Natural killer cell treated with Interleukin-12 subunit alpha and Interleukin-12 subunit beta and Interleukin-15 and Interleukin-18, amount 100 ng/mL, for 72 hours (primary cell): ENCODE measurements around the gene CNEP1R1. TPM values are rescaled to one million over a fixed set of nuclear protein-coding genes. Genes with fewer than 3 reads are reported as not detected.
A peak's percentile ranks its signal among the peaks of the same experiment; 100 is the strongest.
"Not testable (repeated sequence)": the region's sequence is repeated elsewhere in the genome, so short reads cannot be mapped to it uniquely, and the experiment has no call there.

Experiments
- ATAC-seq, 2 donors: fragments of 150-1000 bp; cut with Tn5 transposase in 1 of 2; sonication (Bioruptor Pico), chemical (Tn5 transposase) in 1 of 2; 2 replicates each; pipeline ENCODE4 v1.10.0; 2021
- DNase-seq: peaks from one replicate; pipeline ENCODE4 v3.0.0; 2022; ENCODE audit warnings: low spot score
- H3K27ac Mint-ChIP-seq, 2 donors: 1 replicate in 1 of 2; 2 replicates in 1 of 2; pipeline ENCODE4 v1.8.0; 2022; ENCODE audit warnings: mixed read lengths in 2 of 2, mild to moderate bottlenecking in 1 of 2, moderate library complexity in 1 of 2
- H3K27me3 Mint-ChIP-seq, 2 donors: 1 replicate in 1 of 2; 2 replicates in 1 of 2; pipeline ENCODE4 v1.8.0; 2022; ENCODE audit warnings: mixed read lengths in 2 of 2
- H3K36me3 Mint-ChIP-seq: one replicate; pipeline ENCODE4 v1.8.0; 2022; ENCODE audit warnings: mixed read lengths
- H3K4me1 Mint-ChIP-seq, 2 donors: 1 replicate in 1 of 2; 2 replicates in 1 of 2; pipeline ENCODE4 v1.8.0; 2022; ENCODE audit warnings: low read depth in 2 of 2, mixed read lengths in 2 of 2, mild to moderate bottlenecking in 1 of 2
- H3K4me3 Mint-ChIP-seq: one replicate; pipeline ENCODE4 v1.8.0; 2022; ENCODE audit warnings: mixed read lengths
- H3K9me3 Mint-ChIP-seq: 2 replicates; pipeline ENCODE4 v1.8.0; 2022; ENCODE audit warnings: mixed read lengths
- total RNA-seq, 2 donors: library from RNA; stranded (reverse); gene quantifications; one replicate each; pipeline ENCODE4 v1.2.3, GENCODE V29; 2022

Gene CNEP1R1
- total RNA-seq, 2 donors from 2014 or later: 22.1 to 26.6 TPM

DNA sequence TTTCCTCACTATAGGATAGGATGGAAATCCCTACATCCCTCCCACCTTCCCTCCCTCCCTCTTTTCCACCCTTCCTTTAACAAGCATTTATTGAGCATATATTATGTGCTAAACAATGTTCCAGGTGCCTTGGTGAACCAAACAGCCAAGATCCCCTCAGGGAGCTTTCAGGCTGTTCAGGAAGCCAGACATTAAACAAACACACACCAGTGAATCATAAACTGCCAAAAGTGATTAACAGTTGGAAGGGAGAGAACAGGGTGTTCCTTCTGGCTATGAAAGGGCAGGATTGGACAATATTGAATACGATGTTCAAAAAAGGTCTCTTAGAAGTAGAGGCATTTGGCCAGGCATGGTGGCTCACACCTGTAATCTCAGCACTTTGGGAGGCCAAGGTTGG lies 22.8 kb upstream of the CNEP1R1 start:
- DNase-seq (no peak), ATAC-seq (no peak)
- Mint-ChIP-seq H3K4me1 (no peaks in the 10 kb centered on the region), H3K27me3 (peaks cover 24 to 26% of the 10 kb centered on the region in 2 donors), H3K4me3 (no peak overlapping the region), H3K36me3 (no peaks in the 10 kb centered on the region), H3K27ac (no peak overlapping the region), H3K9me3 (no peaks in the 10 kb centered on the region)

- H3K36me3 Mint-ChIP-seq: no peaks in the 10 kb centered on the region
- no peak for DNase-seq
- H3K4me1 Mint-ChIP-seq: no peaks in the 10 kb centered on the region
- no peaks in the 10 kb centered on the region for H3K9me3 Mint-ChIP-seq
- H3K4me3 Mint-ChIP-seq: no peak overlapping the region
- peaks cover 19 to 24% of the 10 kb centered on the region in 2 donors for H3K27me3 Mint-ChIP-seq
- no peak for ATAC-seq
- no peak overlapping the region for H3K27ac Mint-ChIP-seq
Measured at GRCh38 chr16:50004239-50004638, 20.8 kb upstream of the CNEP1R1 start.

GRCh38 chr16:50006964-50007363 lies 18.1 kb upstream of the CNEP1R1 start:
- Mint-ChIP-seq H3K9me3 (no peaks in the 10 kb centered on the region), H3K4me1 (no peaks in the 10 kb centered on the region)
- DNase-seq: no peak

GRCh38 chr16:50007744-50008143 lies 17.3 kb upstream of the CNEP1R1 start:
- H3K4me1 Mint-ChIP-seq: no peaks in the 10 kb centered on the region
- no peak overlapping the region for H3K4me3 Mint-ChIP-seq
- no peak overlapping the region for H3K27ac Mint-ChIP-seq
- no peak for DNase-seq
- peaks cover 9 to 19% of the 10 kb centered on the region in 2 donors for H3K27me3 Mint-ChIP-seq
- H3K9me3 Mint-ChIP-seq: no peaks in the 10 kb centered on the region
- H3K36me3 Mint-ChIP-seq: no peaks in the 10 kb centered on the region
- ATAC-seq: no peak

More at GRCh38 chr16:50006964-50007363, 18.1 kb upstream of the CNEP1R1 start:
- Mint-ChIP-seq H3K4me3 (no peak overlapping the region), H3K27ac (no peak overlapping the region), H3K27me3 (peaks cover 15 to 26% of the 10 kb centered on the region in 2 donors), H3K36me3 (no peaks in the 10 kb centered on the region)
- no peak for ATAC-seq

DNA sequence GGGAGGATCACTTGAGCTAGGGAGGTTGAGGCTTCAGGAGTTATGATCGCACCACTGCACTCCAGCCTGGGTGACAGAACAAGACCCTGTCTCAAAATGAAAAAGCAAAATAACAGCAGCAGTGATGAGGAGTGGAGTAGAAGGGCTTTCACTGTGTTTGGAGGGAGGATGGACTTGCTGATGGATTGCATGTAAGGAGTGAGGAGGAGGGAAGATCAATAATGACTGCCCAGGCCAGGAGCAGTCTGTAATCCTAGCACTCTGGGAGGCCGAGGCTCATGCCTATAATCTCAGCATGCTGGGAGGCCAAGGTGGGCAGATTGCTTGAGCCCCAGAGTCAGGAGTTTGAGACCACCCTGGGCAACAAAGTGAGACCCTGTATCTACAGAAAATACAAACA lies 14.8 kb upstream of the CNEP1R1 start:
- H3K27ac Mint-ChIP-seq: no peak overlapping the region
- no peak for ATAC-seq
- no peaks in the 10 kb centered on the region for H3K4me1 Mint-ChIP-seq

GRCh38 chr16:50011707-50012106 lies 13.3 kb upstream of the CNEP1R1 start:
- no peaks in the 10 kb centered on the region for H3K4me1 Mint-ChIP-seq
- H3K27me3 Mint-ChIP-seq: peaks cover 0 to 7% of the 10 kb centered on the region in 2 donors
- no peak overlapping the region for H3K4me3 Mint-ChIP-seq
- no peak overlapping the region for H3K27ac Mint-ChIP-seq
- no peak for DNase-seq
- no peaks in the 10 kb centered on the region for H3K36me3 Mint-ChIP-seq
- H3K9me3 Mint-ChIP-seq: no peaks in the 10 kb centered on the region
- peak in 1 of 2 donors; percentile 48 for ATAC-seq

More for the DNA sequence above, 14.8 kb upstream of the CNEP1R1 start:
- no peaks in the 10 kb centered on the region for H3K36me3 Mint-ChIP-seq
- H3K9me3 Mint-ChIP-seq: no peaks in the 10 kb centered on the region
- H3K27me3 Mint-ChIP-seq: peaks cover 2 to 10% of the 10 kb centered on the region in 2 donors
- no peak for DNase-seq
- no peak overlapping the region for H3K4me3 Mint-ChIP-seq

DNA sequence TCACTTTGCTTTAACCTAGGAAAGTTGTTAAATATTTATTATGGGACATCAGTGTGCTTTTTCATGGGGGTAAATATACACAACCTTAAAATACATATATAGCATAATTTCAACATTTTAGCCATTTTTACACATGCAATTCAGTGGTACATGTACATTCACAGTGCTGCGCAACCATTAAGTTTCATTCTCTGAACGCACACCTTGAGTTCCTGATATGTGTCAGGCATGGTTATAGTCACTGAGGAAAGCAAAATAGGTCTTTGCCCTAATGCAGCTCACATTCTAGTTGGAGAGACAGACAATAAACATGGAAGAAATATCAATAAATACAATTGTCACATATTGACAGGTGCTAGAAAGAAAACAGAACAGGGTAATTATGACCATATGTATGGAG lies 12.8 kb upstream of the CNEP1R1 start:
- DNase-seq (no peak), ATAC-seq (no peak)
- H3K4me1 Mint-ChIP-seq: no peaks in the 10 kb centered on the region
- peaks cover 0 to 7% of the 10 kb centered on the region in 2 donors for H3K27me3 Mint-ChIP-seq
- H3K36me3 Mint-ChIP-seq: no peaks in the 10 kb centered on the region
- H3K9me3 Mint-ChIP-seq: no peaks in the 10 kb centered on the region
- no peak overlapping the region for H3K4me3 Mint-ChIP-seq
- no peak overlapping the region for H3K27ac Mint-ChIP-seq

GRCh38 chr16:50014211-50014610 lies 10.8 kb upstream of the CNEP1R1 start:
- ATAC-seq, H3K9me3 Mint-ChIP-seq, H3K27ac Mint-ChIP-seq, H3K36me3 Mint-ChIP-seq, H3K4me1 Mint-ChIP-seq, H3K4me3 Mint-ChIP-seq, H3K27me3 Mint-ChIP-seq, DNase-seq: not testable (repeated sequence)

- H3K9me3 Mint-ChIP-seq: no peaks in the 10 kb centered on the region
- no peaks in the 10 kb centered on the region for H3K36me3 Mint-ChIP-seq
- H3K27ac Mint-ChIP-seq: no peak overlapping the region
- H3K4me1 Mint-ChIP-seq: no peaks in the 10 kb centered on the region
- H3K4me3 Mint-ChIP-seq: no peak overlapping the region
- DNase-seq (no peak), ATAC-seq (no peak)
- H3K27me3 Mint-ChIP-seq: peaks cover 3 to 4% of the 10 kb centered on the region in 2 donors
Measured at GRCh38 chr16:50015631-50016030, 9.4 kb upstream of the CNEP1R1 start.

- no peak for DNase-seq
- Mint-ChIP-seq H3K9me3 (no peaks in the 10 kb centered on the region), H3K36me3 (no peaks in the 10 kb centered on the region), H3K4me1 (no peaks in the 10 kb centered on the region), H3K27ac (no peak overlapping the region), H3K27me3 (peaks cover 10 to 15% of the 10 kb centered on the region in 2 donors), H3K4me3 (no peak overlapping the region)
- ATAC-seq: no peak
Measured at GRCh38 chr16:50017553-50017952, 7.5 kb upstream of the CNEP1R1 start.

GRCh38 chr16:50021544-50021943 lies 3.5 kb upstream of the CNEP1R1 start:
- DNase-seq (no peak), ATAC-seq (no peak)
- H3K27ac Mint-ChIP-seq: no peak overlapping the region
- peaks cover 12 to 15% of the 10 kb centered on the region in 2 donors for H3K27me3 Mint-ChIP-seq
- peaks cover 8 to 16% of the 10 kb centered on the region in 2 donors for H3K4me1 Mint-ChIP-seq
- H3K4me3 Mint-ChIP-seq: no peak overlapping the region
- no peaks in the 10 kb centered on the region for H3K36me3 Mint-ChIP-seq
- no peaks in the 10 kb centered on the region for H3K9me3 Mint-ChIP-seq

DNA sequence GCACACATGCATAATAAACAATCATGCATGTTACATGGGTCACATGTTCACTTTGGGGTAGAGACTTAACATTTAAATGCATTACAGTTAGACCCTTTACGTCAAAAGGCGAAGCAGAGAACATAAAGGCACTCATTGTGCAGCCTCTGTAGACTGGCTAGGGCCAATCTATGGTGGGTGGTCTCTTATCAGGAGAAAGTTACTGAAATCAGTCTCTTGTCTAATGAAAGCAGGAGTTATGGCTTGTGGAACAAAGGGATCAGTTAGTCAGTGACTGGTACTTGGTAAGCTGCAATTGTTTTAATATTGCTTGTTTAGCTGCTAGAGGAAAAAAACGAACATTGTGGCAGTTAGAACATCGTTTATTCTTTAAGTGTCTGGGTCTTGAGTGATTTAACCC lies 1.4 kb upstream of the CNEP1R1 start:
- Mint-ChIP-seq H3K27me3 (peaks cover 12 to 15% of the 10 kb centered on the region in 2 donors), H3K4me1 (peaks cover 8 to 16% of the 10 kb centered on the region in 2 donors), H3K9me3 (no peaks in the 10 kb centered on the region), H3K36me3 (no peaks in the 10 kb centered on the region), H3K4me3 (no peak overlapping the region), H3K27ac (no peak overlapping the region)
- ATAC-seq: no peak
- DNase-seq: no peak

DNA sequence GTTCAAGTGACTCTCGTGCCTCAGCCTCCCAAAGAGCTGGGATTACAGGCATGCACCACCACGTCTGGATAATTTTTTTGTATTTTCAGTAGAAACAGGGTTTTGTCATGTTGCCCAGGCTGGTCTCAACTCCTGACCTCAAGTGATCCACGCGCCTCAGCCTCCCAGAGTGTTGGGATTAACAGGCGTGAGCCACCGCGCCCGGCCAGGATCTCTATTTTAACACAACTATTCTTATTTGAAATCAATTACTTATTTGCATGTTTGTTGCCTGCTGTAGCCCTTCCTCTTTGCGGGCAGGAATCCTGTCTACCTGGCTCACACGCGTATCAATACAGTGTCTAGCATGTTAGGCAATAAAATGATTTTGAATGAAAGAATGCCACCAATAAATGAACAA lies 818 bp upstream of the CNEP1R1 start:
- H3K4me3 Mint-ChIP-seq: peak overlapping the region; percentile 98
- no peak for ATAC-seq

GRCh38 chr16:50025537-50025931 lies 509 bp downstream of the CNEP1R1 start:
- peaks cover 4% of the 10 kb centered on the region for H3K36me3 Mint-ChIP-seq
- H3K4me3 Mint-ChIP-seq: peak overlapping the region; percentile 98
- ATAC-seq (peak in 1 of 2 donors; percentile 7), DNase-seq (no peak)
- H3K27me3 Mint-ChIP-seq: peaks cover 10 to 13% of the 10 kb centered on the region in 2 donors
- peaks cover 8 to 16% of the 10 kb centered on the region in 2 donors for H3K4me1 Mint-ChIP-seq
- no peaks in the 10 kb centered on the region for H3K9me3 Mint-ChIP-seq
- peak overlapping the region; percentile 72 to 87 for H3K27ac Mint-ChIP-seq

More for the DNA sequence above, 818 bp upstream of the CNEP1R1 start:
- Mint-ChIP-seq H3K36me3 (peaks cover 2% of the 10 kb centered on the region), H3K27ac (peak overlapping the region; percentile 72 to 87), H3K27me3 (peaks cover 10 to 15% of the 10 kb centered on the region in 2 donors), H3K9me3 (no peaks in the 10 kb centered on the region), H3K4me1 (peaks cover 8 to 16% of the 10 kb centered on the region in 2 donors)
- no peak for DNase-seq

- ATAC-seq (no peak), DNase-seq (no peak)
- Mint-ChIP-seq H3K27me3 (peaks cover 0 to 2% of the 10 kb centered on the region in 2 donors), H3K4me1 (peaks cover 16 to 21% of the 10 kb centered on the region in 2 donors), H3K36me3 (peaks cover 9% of the 10 kb centered on the region), H3K4me3 (no peak overlapping the region), H3K27ac (no peak overlapping the region), H3K9me3 (no peaks in the 10 kb centered on the region)
Measured at GRCh38 chr16:50027829-50028228, 2.8 kb downstream of the CNEP1R1 start.
